ENCODE data around the gene PCDHGB1.
"Not testable (repeated sequence)": the region's sequence is repeated elsewhere in the genome, so short reads cannot be mapped to it uniquely, and the experiment has no call there.

The PCDHGB1 gene

DNA sequence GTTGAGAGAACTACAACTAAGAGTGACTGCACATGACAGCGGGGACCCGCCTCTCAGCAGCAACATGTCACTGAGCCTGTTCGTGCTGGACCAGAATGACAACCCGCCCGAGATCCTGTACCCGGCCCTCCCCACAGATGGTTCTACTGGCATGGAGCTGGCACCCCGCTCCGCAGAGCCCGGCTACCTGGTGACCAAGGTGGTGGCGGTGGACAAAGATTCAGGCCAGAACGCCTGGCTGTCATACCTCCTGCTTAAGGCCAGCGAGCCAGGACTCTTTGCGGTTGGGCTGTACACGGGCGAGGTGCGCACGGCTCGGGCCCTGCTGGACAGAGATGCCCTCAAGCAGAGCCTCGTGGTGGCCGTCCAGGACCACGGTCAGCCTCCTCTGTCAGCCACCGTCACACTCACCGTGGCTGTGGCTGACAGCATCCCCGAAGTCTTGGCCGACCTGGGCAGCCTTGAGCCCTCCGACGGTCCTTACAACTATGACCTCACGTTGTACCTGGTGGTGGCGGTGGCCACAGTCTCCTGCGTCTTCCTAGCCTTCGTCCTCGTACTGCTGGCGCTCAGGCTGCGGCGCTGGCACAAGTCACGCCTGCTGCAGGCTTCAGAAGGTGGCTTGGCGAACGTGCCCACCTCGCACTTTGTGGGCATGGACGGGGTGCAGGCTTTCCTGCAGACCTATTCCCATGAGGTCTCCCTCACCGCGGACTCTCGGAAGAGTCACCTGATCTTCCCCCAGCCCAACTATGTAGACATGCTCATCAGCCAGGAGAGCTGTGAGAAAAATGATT lies 34.8 kb downstream of the PCDHGB1 start:
- DNase-seq, result no peak

DNA sequence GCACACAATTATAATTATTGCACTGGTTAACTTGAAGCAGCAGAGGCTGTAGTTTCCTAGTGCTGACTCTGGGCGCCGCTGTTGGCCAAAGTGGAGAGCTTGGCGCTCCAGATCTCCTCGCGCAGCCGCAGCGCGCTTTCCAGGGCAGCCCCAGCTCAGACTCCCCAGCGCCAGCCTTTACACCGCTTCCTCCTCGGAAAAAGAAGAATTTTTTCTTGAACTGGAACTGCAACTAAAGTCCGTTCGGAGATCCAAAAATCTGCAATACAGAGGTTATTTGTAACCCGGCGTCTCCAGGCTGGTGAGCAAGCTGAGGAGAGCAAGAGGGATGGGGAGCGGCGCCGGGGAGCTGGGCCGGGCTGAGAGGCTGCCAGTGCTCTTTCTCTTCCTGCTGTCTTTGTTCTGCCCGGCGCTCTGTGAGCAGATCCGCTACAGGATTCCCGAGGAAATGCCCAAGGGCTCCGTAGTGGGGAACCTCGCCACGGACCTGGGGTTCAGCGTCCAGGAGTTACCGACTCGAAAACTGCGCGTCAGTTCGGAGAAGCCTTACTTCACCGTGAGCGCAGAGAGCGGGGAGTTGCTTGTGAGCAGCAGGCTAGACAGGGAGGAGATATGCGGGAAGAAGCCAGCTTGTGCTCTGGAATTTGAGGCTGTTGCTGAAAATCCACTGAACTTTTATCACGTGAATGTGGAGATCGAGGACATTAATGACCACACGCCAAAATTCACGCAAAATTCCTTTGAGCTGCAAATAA lies 37.8 kb downstream of the PCDHGB1 start, which contains the start of gene PCDHGB4:
TSS of gene PCDHGB4 (plus strand) at position 142 of the 755 bp plus-strand sequence. CDS start at position 329, 187 bp downstream.
- DNase-seq, result not testable (repeated sequence)

DNA sequence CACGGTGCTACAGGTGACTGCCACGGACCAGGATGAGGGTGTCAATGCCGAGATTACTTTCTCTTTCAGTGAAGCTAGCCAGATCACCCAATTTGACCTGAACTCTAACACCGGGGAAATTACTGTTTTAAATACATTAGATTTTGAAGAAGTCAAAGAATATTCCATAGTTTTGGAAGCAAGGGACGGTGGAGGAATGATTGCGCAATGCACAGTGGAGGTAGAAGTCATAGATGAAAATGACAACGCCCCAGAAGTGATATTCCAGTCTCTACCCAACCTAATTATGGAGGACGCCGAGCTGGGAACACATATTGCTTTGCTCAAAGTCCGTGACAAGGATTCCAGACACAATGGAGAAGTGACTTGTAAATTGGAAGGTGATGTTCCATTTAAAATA lies 38.8 kb downstream of the PCDHGB1 start:
- no peak for DNase-seq

GRCh38 chr5:141389153-141390042 lies 39.5 kb downstream of the PCDHGB1 start:
- no peak for DNase-seq

DNA sequence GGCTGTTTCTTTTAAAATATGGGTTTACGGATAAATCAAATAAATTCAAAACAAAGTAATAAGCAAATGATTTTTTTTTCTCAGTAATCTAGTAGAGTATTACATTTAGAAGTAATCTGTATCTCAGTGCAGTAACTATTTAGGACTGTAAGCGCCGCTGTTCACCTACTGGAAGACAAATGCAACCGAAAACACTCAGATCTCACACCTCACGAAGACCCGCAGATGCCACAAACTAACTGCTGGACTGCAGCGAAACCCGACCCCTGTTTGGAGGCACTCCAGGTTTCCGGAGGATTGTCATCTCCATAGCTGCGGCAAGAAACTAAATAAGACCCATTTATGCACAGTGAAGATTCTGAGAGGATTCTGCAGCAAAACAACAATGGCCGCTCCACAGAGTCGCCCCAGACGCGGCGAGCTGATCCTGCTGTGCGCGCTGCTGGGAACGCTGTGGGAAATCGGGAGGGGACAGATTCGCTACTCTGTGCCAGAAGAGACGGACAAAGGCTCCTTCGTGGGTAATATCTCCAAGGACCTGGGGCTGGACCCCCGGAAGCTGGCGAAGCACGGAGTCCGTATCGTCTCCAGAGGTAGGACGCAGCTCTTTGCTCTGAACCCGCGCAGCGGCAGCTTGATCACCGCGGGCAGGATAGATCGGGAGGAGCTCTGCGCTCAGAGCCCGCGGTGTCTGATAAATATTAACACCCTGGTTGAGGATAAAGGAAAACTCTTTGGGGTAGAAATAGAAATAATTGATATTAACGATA lies 42.7 kb downstream of the PCDHGB1 start, which contains the start of gene PCDHGA8:
TSS of gene PCDHGA8 (plus strand) at position 205 of the 770 bp plus-strand sequence. CDS start at position 386, 181 bp downstream.
- DNase-seq, result no peak

GRCh38 chr5:141393267-141393666 lies 43.4 kb downstream of the PCDHGB1 start:
- DNase-seq, result no peak

GRCh38 chr5:141394401-141395187 lies 44.7 kb downstream of the PCDHGB1 start:
- not testable (repeated sequence) for DNase-seq

DNA sequence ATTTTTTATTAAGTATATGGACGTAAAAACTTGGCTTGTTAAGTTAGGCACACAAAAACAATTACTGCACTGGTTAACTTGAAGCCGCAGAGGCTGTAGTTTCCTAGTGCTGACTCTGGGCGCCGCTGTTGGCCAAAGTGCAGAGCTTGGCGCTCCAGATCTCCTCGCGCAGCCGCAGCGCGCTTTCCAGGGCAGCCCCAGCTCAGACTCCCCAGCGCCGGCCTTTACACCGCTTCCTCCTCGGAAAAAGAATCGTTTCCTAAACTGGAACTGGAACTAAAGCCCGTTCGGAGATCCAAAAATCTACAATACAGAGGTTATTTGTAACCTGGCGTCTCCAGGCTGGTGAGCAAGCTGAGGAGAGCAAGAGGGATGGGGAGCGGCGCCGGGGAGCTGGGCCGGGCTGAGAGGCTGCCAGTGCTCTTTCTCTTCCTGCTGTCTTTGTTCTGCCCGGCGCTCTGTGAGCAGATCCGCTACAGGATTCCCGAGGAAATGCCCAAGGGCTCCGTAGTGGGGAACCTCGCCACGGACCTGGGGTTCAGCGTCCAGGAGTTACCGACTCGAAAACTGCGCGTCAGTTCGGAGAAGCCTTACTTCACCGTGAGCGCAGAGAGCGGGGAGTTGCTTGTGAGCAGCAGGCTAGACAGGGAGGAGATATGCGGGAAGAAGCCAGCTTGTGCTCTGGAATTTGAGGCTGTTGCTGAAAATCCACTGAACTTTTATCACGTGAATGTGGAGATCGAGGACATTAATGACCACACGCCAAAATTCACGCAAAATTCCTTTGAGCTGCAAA lies 48.1 kb downstream of the PCDHGB1 start, which contains the start of gene PCDHGB5:
TSS of gene PCDHGB5 (plus strand) at position 192 of the 796 bp plus-strand sequence. CDS start at position 373, 181 bp downstream.
- peak in 1 of 2 experiments; percentile 19 for DNase-seq

- no peak for DNase-seq
Observed at GRCh38 chr5:141398608-141399007, 48.7 kb downstream of the PCDHGB1 start.

- DNase-seq, result no peak
Observed at GRCh38 chr5:141399555-141400258, 49.8 kb downstream of the PCDHGB1 start.

All from activated CD4-positive, alpha-beta T cell treated with anti-CD3 and anti-CD28 coated beads, Interleukin-2, amount 50 U/mL, for 4 hours (primary cell).